Fibroblast of skin of left quadriceps (primary cell): ENCODE data around the gene RAB24.
"Not testable (repeated sequence)": the region's sequence is repeated elsewhere in the genome, so short reads cannot be mapped to it uniquely, and the experiment has no call there.

Experiments
- DNase-seq, 2 experiments: peaks; one replicate each; pipeline ENCODE4 v3.0.0-alpha.2; 2013; ENCODE audit warnings: low read depth in 2 of 2

RAB24 gene

GRCh38 chr5:177303121-177303924 lies at the start of gene RAB24, which contains the start of gene PRELID1:
TSS of gene RAB24 (minus strand) at chr5:177303719. CDS start at chr5:177303288, 431 bp downstream.
TSS of gene PRELID1 (plus strand) at chr5:177303799. CDS start at chr5:177303986, 187 bp downstream.
- peak; percentile 50 to 56 for DNase-seq

GRCh38 chr5:177353093-177353492 lies 49.6 kb upstream of the RAB24 start:
- DNase-seq = no peak

- peak; percentile 95 for DNase-seq
Observed at GRCh38 chr5:177351392-177352329, 48.1 kb upstream of the RAB24 start, which contains the start of gene LMAN2. TSS of gene LMAN2 (minus strand) at chr5:177351668. CDS start at chr5:177351647, 21 bp downstream.

- DNase-seq = no peak
Observed at GRCh38 chr5:177350776-177351391, 47.4 kb upstream of the RAB24 start.

- no peak for DNase-seq
Observed at GRCh38 chr5:177349762-177350161, 46.2 kb upstream of the RAB24 start.

GRCh38 chr5:177349362-177349647 lies 45.8 kb upstream of the RAB24 start:
- DNase-seq = no peak

GRCh38 chr5:177347699-177348098 lies 44.2 kb upstream of the RAB24 start:
- no peak for DNase-seq

- no peak for DNase-seq
Observed at GRCh38 chr5:177346820-177347219, 43.3 kb upstream of the RAB24 start.

GRCh38 chr5:177344891-177345290 lies 41.4 kb upstream of the RAB24 start:
- DNase-seq = no peak

GRCh38 chr5:177343777-177344176 lies 40.3 kb upstream of the RAB24 start:
- no peak for DNase-seq

- DNase-seq = not testable (repeated sequence)
Observed at GRCh38 chr5:177343000-177343399, 39.5 kb upstream of the RAB24 start.

GRCh38 chr5:177339107-177339638 lies 35.7 kb upstream of the RAB24 start:
- DNase-seq = no peak

- DNase-seq = no peak
Observed at GRCh38 chr5:177338251-177339106, 35.0 kb upstream of the RAB24 start.

GRCh38 chr5:177336603-177337494 lies 33.3 kb upstream of the RAB24 start:
- no peak for DNase-seq

- DNase-seq = no peak
Observed at GRCh38 chr5:177336112-177336511, 32.6 kb upstream of the RAB24 start.

- no peak for DNase-seq
Observed at GRCh38 chr5:177335701-177336065, 32.2 kb upstream of the RAB24 start.

- DNase-seq = no peak
Observed at GRCh38 chr5:177334781-177335700, 31.5 kb upstream of the RAB24 start.

GRCh38 chr5:177334155-177334551 lies 30.6 kb upstream of the RAB24 start:
- no peak for DNase-seq
